CD14-positive monocyte (primary cell): ENCODE measurements around the gene KDELR1. TPM values are rescaled to one million over a fixed set of nuclear protein-coding genes. Genes with fewer than 3 reads are reported as not detected.

Source experiments
- DNase-seq, 3 donors: peaks; one replicate each; pipeline ENCODE4 v3.0.0-alpha.2; 2011 to 2022
- H2AFZ ChIP-seq: 2 replicates; pipeline ENCODE4 v1.6.0; 2012; ENCODE audit warnings: mild to moderate bottlenecking, low read depth, low read length, inconsistent platforms; ENCODE audit not compliant: insufficient read depth, poor library complexity, severe bottlenecking
- H3K27ac ChIP-seq, 2 donors: 1 replicate in 1 of 2; 2 replicates in 1 of 2; pipeline ENCODE4 v1.5.1; 2012 to 2013; ENCODE audit warnings: low read length in 2 of 2, control low read depth in 1 of 2, inconsistent platforms in 1 of 2, low read depth in 1 of 2, mild to moderate bottlenecking in 1 of 2
- H3K27me3 ChIP-seq, 2 donors: one replicate each; pipeline versions ENCODE4 v1.6.0 to v1.6.1; 2011 to 2013; ENCODE audit warnings: low read length in 2 of 2; ENCODE audit not compliant: control insufficient read depth in 2 of 2, insufficient read depth in 2 of 2
- H3K36me3 ChIP-seq, 2 donors: replicated peaks in 1 of 2; 1 replicate in 1 of 2; 2 replicates in 1 of 2; pipeline versions ENCODE4 v1.5.1 to v1.6.1; 2012 to 2013; ENCODE audit warnings: low read length in 2 of 2, control low read depth in 1 of 2, inconsistent platforms in 1 of 2, mild to moderate bottlenecking in 1 of 2; ENCODE audit not compliant: insufficient read depth in 2 of 2, control insufficient read depth in 1 of 2
- H3K4me1 ChIP-seq, 2 donors: 1 replicate in 1 of 2; 2 replicates in 1 of 2; pipeline versions ENCODE4 v1.5.1 to v1.6.1; 2012 to 2013; ENCODE audit warnings: low read length in 2 of 2, control low read depth in 1 of 2, inconsistent platforms in 1 of 2, mild to moderate bottlenecking in 1 of 2, moderate library complexity in 1 of 2; ENCODE audit not compliant: insufficient read depth in 2 of 2, control insufficient read depth in 1 of 2
- H3K4me2 ChIP-seq: replicated peaks from 2 replicates; pipeline ENCODE3; 2012; ENCODE audit warnings: low read length, moderate library complexity, mild to moderate bottlenecking; ENCODE audit not compliant: poor library complexity, severe bottlenecking; ENCODE audit errors: extremely low read depth
- H3K4me3 ChIP-seq, 3 experiments: fragments of 200-600 bp in 1 of 3; sonication (generic) in 1 of 3; replicated peaks in 1 of 3; 1 replicate in 2 of 3; 2 replicates in 1 of 3; pipeline ENCODE4 v1.5.1; 2011 to 2013; ENCODE audit warnings: low read length in 3 of 3, mild to moderate bottlenecking in 3 of 3, control low read depth in 2 of 3, low read depth in 2 of 3, inconsistent platforms in 1 of 3, moderate library complexity in 1 of 3
- H3K79me2 ChIP-seq: 2 replicates; pipeline ENCODE4 v1.6.0; 2012; ENCODE audit warnings: mild to moderate bottlenecking, control low read depth, inconsistent platforms, low read length, moderate library complexity; ENCODE audit not compliant: insufficient read depth
- H3K9ac ChIP-seq: 2 replicates; pipeline ENCODE4 v1.6.0; 2017; ENCODE audit warnings: low read length, mild to moderate bottlenecking; ENCODE audit not compliant: insufficient read depth, poor library complexity, severe bottlenecking
- H3K9me3 ChIP-seq, 2 donors: replicated peaks in 1 of 2; 1 replicate in 1 of 2; 2 replicates in 1 of 2; pipeline versions ENCODE4 v1.5.1 to v1.6.1; 2012 to 2013; ENCODE audit warnings: low read length in 2 of 2, control low read depth in 1 of 2; ENCODE audit not compliant: control insufficient read depth in 1 of 2, insufficient read depth in 1 of 2
- H4K20me1 ChIP-seq: 2 replicates; pipeline ENCODE4 v1.6.0; 2012; ENCODE audit warnings: mild to moderate bottlenecking, low read length, control low read depth, moderate library complexity; ENCODE audit not compliant: insufficient read depth
- H3K27ac Mint-ChIP-seq, 7 donors: one replicate each; pipeline ENCODE4 v1.8.0; 2020; ENCODE audit warnings: mild to moderate bottlenecking in 7 of 7, mixed read lengths in 7 of 7, moderate library complexity in 6 of 7, inconsistent platforms in 2 of 7
- H3K27me3 Mint-ChIP-seq, 3 donors: one replicate each; pipeline ENCODE4 v1.8.0; 2021 to 2022; ENCODE audit warnings: low read depth in 3 of 3, mild to moderate bottlenecking in 3 of 3, mixed read lengths in 3 of 3, moderate library complexity in 3 of 3, inconsistent platforms in 1 of 3
- H3K36me3 Mint-ChIP-seq, 2 donors: one replicate each; pipeline ENCODE4 v1.8.0; 2020; ENCODE audit warnings: mixed read lengths in 2 of 2, inconsistent platforms in 1 of 2, mild to moderate bottlenecking in 1 of 2
- H3K4me1 Mint-ChIP-seq: one replicate; pipeline ENCODE4 v1.8.0; 2020; ENCODE audit warnings: mild to moderate bottlenecking, mixed read lengths
- H3K4me3 Mint-ChIP-seq, 2 donors: one replicate each; pipeline ENCODE4 v1.8.0; 2020; ENCODE audit warnings: mild to moderate bottlenecking in 2 of 2, mixed read lengths in 2 of 2, moderate library complexity in 1 of 2
- H3K9me3 Mint-ChIP-seq, 7 donors: one replicate each; pipeline ENCODE4 v1.8.0; 2020 to 2022; ENCODE audit warnings: mixed read lengths in 7 of 7, mild to moderate bottlenecking in 6 of 7, moderate library complexity in 6 of 7, inconsistent platforms in 2 of 7
- CTCF ChIP-seq: fragments of 200-600 bp; IDR thresholded peaks from one replicate; pipeline ENCODE4 v1.8.0; 2022; ENCODE audit warnings: antibody characterized with exemption, mild to moderate bottlenecking
- WGBS: methylation state at CpG from one replicate; pipeline ENCODE4 v1.1.5; 2013; ENCODE audit warnings: missing lambda C conversion rate; ENCODE audit not compliant: insufficient coverage; 5-methylcytosine and 5-hydroxymethylcytosine counted together
- intact Hi-C, 2 donors: fragments of 100-400 bp; cut with micrococcal nuclease; formaldehyde crosslinking; loops; one replicate each; pipeline versions ENCODE4 v1.15.0 to v1.15.1; 2023
- polyA plus RNA-seq, 3 donors: library from polyadenylated mRNA; depleted of rRNA in 1 of 3; unstranded in 2 of 3; stranded (reverse) in 1 of 3; fragments of 300-500 nt in 2 of 3; fragments of >200 nt in 1 of 3; fragmentation: Illumina TruSeq in 2 of 3; gene quantifications; 1 replicate in 2 of 3; 2 replicates in 1 of 3; pipeline ENCODE4 v1.2.3, GENCODE V29; 2012 to 2021

The KDELR1 gene
- polyA plus RNA-seq, 3 donors, result 42.0 to 72.0 (median 51.3) TPM

- Mint-ChIP-seq H3K27me3 (peaks cover 0 to 1% (median 0%) of the 10 kb centered on the region in 3 donors), H3K27ac (peak within 1 kb of the TSS; percentile 86 to 93 (median 93)), H3K9me3 (no peaks in the 10 kb centered on the region), H3K36me3 (peaks cover 4 to 17% of the 10 kb centered on the region in 2 donors), H3K4me3 (peak within 1 kb of the TSS; percentile 80 to 88), H3K4me1 (peaks cover 9% of the 10 kb centered on the region)
- Histone ChIP-seq H3K27ac (peak within 1 kb of the TSS; percentile 89 to 94), H3K27me3 (no peaks in the 10 kb centered on the region), H3K4me3 (peak within 1 kb of the TSS; percentile 64 to 85 (median 78)), H3K9me3 (no peaks in the 10 kb centered on the region), H3K9ac (peak within 1 kb of the TSS; percentile 69), H4K20me1 (no peaks in the 10 kb centered on the region), H2AFZ (peak within 1 kb of the TSS; percentile 97), H3K36me3 (no peaks in the 10 kb centered on the region), H3K4me2 (peak within 1 kb of the TSS; percentile 96), H3K79me2 (no peaks in the 10 kb centered on the region), H3K4me1 (peaks cover 18 to 19% of the 10 kb centered on the region in 2 donors)
- intact Hi-C loops, result loop anchor here in 1 of 2 donors (1.0 kb wide), 1 partner anchor 105 kb away; the partner anchor contains the start of gene CYTH2
- no peak for TF ChIP-seq CTCF
- peak; percentile 100 for DNase-seq
- under 1% methylated on average over 54 of the region's 59 CpGs for WGBS
Observed at GRCh38 chr19:48363810-48364597, 27.3 kb downstream of the KDELR1 start, which contains the start of the genes SYNGR4 and TMEM143. Gene SYNGR4 (plus strand): TSS chr19:48364367. CDS start chr19:48365843, 1,476 bp downstream. Gene TMEM143 (minus strand): TSS chr19:48363940. CDS start chr19:48363920, 20 bp downstream.

GRCh38 chr19:48363500-48363809 is 27.9 kb downstream of the KDELR1 start:
- no peaks in the 10 kb centered on the region for H3K9me3 ChIP-seq
- Mint-ChIP-seq H3K36me3 (peaks cover 10 to 22% of the 10 kb centered on the region in 2 donors), H3K4me1 (peaks cover 9% of the 10 kb centered on the region), H3K9me3 (no peaks in the 10 kb centered on the region), H3K27ac (peak overlapping the region; percentile 86 to 93 (median 93)), H3K4me3 (peak overlapping the region; percentile 80 to 88), H3K27me3 (peaks cover 0 to 1% (median 0%) of the 10 kb centered on the region in 3 donors)
- H3K9ac ChIP-seq, result peak overlapping the region; percentile 69
- 8% methylated on average over 6 of the region's 10 CpGs for WGBS
- no peaks in the 10 kb centered on the region for H4K20me1 ChIP-seq
- H2AFZ ChIP-seq, result peak overlapping the region; percentile 97
- H3K79me2 ChIP-seq, result no peaks in the 10 kb centered on the region
- H3K4me2 ChIP-seq, result peak overlapping the region; percentile 96
- no peak for TF ChIP-seq CTCF
- peak overlapping the region; percentile 89 to 94 for H3K27ac ChIP-seq
- intact Hi-C loops, result no loop called here
- H3K27me3 ChIP-seq, result no peaks in the 10 kb centered on the region
- H3K4me1 ChIP-seq, result peaks cover 18 to 19% of the 10 kb centered on the region in 2 donors
- peak overlapping the region; percentile 64 to 85 (median 78) for H3K4me3 ChIP-seq
- no peak for DNase-seq
- H3K36me3 ChIP-seq, result no peaks in the 10 kb centered on the region
